Hepatocyte (in vitro differentiated cells): ENCODE data around the gene CYFIP1.

Experiments used
- CTCF ChIP-seq: fragments of 200-600 bp; sonication (generic); IDR thresholded peaks from 2 replicates; pipeline ENCODE4 v1.5.1; 2016; ENCODE audit warnings: antibody characterized with exemption, mild to moderate bottlenecking; ENCODE audit not compliant: poor library complexity
- EZH2 ChIP-seq: fragments of 200-600 bp; sonication (generic); IDR thresholded peaks from 2 replicates; pipeline ENCODE4 v1.6.1; 2016; ENCODE audit warnings: antibody characterized with exemption, mild to moderate bottlenecking, borderline replicate concordance
- EZH2phosphoT487 ChIP-seq: fragments of 200-600 bp; sonication (generic); IDR thresholded peaks from one replicate; pipeline ENCODE4 v1.6.1; 2018; ENCODE audit warnings: antibody characterized with exemption, mild to moderate bottlenecking, low read depth, moderate library complexity; ENCODE audit not compliant: unreplicated experiment, severe bottlenecking

- TF ChIP-seq EZH2phosphoT487 (no peak), CTCF (no peak), EZH2 (no peak)
Measured at GRCh38 chr15:22872936-22873701, 107.0 kb downstream of the CYFIP1 start.
